Measurements from ENCODE around the gene USP36. TPM values are rescaled to one million over a fixed set of nuclear protein-coding genes. Genes with fewer than 3 reads are reported as not detected.

The USP36 gene
- total RNA-seq, 1 donor = 30.8 TPM

GRCh38 chr17:78812855-78813254, 27.8 kb downstream of the USP36 start:
- no peak overlapping the region for H3K27ac ChIP-seq (ENCODE audit: low read depth, low read length)
- H4K20me1 ChIP-seq (ENCODE audit: insufficient read depth, low read length) = peaks cover 5% of the 10 kb centered on the region
- peaks cover 6% of the 10 kb centered on the region for H3K4me1 ChIP-seq (ENCODE audit: insufficient read depth, low read length)
- H3K9me3 ChIP-seq (ENCODE audit: low read depth, low read length) = no peaks in the 10 kb centered on the region
- no peak overlapping the region for H3K4me3 ChIP-seq (ENCODE audit: insufficient read depth, low read length)
- no peak overlapping the region for H2AFZ ChIP-seq (ENCODE audit: low read length)
- H3K79me2 ChIP-seq (ENCODE audit: insufficient read depth, low read length) = peaks cover 13% of the 10 kb centered on the region
- no peak for DNase-seq (ENCODE audit: insufficient read length, low spot score, missing footprints)
- no peaks in the 10 kb centered on the region for H3K27me3 ChIP-seq (ENCODE audit: insufficient read depth, low read length)
- H3K4me2 ChIP-seq (ENCODE audit: insufficient read depth, low read length) = no peak overlapping the region
- peaks cover 86% of the 10 kb centered on the region for H3K36me3 ChIP-seq (ENCODE audit: insufficient read depth, low read length)
- no peak for TF ChIP-seq CTCF (IDR thresholded peaks at IDR 0.05; ENCODE audit: extremely low read depth, low read depth, low read length)

GRCh38 chr17:78808163-78808562, 32.5 kb downstream of the USP36 start:
- H3K36me3 ChIP-seq (ENCODE audit: insufficient read depth, low read length) = peaks cover 89% of the 10 kb centered on the region
- no peaks in the 10 kb centered on the region for H3K27me3 ChIP-seq (ENCODE audit: insufficient read depth, low read length)
- H3K4me3 ChIP-seq (ENCODE audit: insufficient read depth, low read length) = no peak overlapping the region
- no peak overlapping the region for H3K27ac ChIP-seq (ENCODE audit: low read depth, low read length)
- DNase-seq (ENCODE audit: insufficient read length, low spot score, missing footprints) = no peak
- H3K4me2 ChIP-seq (ENCODE audit: insufficient read depth, low read length) = no peak overlapping the region
- peaks cover 7% of the 10 kb centered on the region for H3K4me1 ChIP-seq (ENCODE audit: insufficient read depth, low read length)
- no peak for TF ChIP-seq CTCF (IDR thresholded peaks at IDR 0.05; ENCODE audit: extremely low read depth, low read depth, low read length)
- no peaks in the 10 kb centered on the region for H3K9me3 ChIP-seq (ENCODE audit: low read depth, low read length)
- no peak overlapping the region for H2AFZ ChIP-seq (ENCODE audit: low read length)
- peaks cover 9% of the 10 kb centered on the region for H4K20me1 ChIP-seq (ENCODE audit: insufficient read depth, low read length)
- peaks cover 29% of the 10 kb centered on the region for H3K79me2 ChIP-seq (ENCODE audit: insufficient read depth, low read length)

GRCh38 chr17:78806451-78806850, 34.2 kb downstream of the USP36 start:
- H3K4me3 ChIP-seq (ENCODE audit: insufficient read depth, low read length) = no peak overlapping the region
- H3K36me3 ChIP-seq (ENCODE audit: insufficient read depth, low read length) = peaks cover 84% of the 10 kb centered on the region
- H3K79me2 ChIP-seq (ENCODE audit: insufficient read depth, low read length) = peaks cover 40% of the 10 kb centered on the region
- H3K4me2 ChIP-seq (ENCODE audit: insufficient read depth, low read length) = no peak overlapping the region
- H3K27ac ChIP-seq (ENCODE audit: low read depth, low read length) = no peak overlapping the region
- TF ChIP-seq CTCF (IDR thresholded peaks at IDR 0.05; ENCODE audit: extremely low read depth, low read depth, low read length) = no peak
- H3K9me3 ChIP-seq (ENCODE audit: low read depth, low read length) = no peaks in the 10 kb centered on the region
- peaks cover 18% of the 10 kb centered on the region for H4K20me1 ChIP-seq (ENCODE audit: insufficient read depth, low read length)
- peaks cover 7% of the 10 kb centered on the region for H3K4me1 ChIP-seq (ENCODE audit: insufficient read depth, low read length)
- DNase-seq (ENCODE audit: insufficient read length, low spot score, missing footprints) = no peak
- H3K27me3 ChIP-seq (ENCODE audit: insufficient read depth, low read length) = no peaks in the 10 kb centered on the region
- no peak overlapping the region for H2AFZ ChIP-seq (ENCODE audit: low read length)

- peaks cover 79% of the 10 kb centered on the region for H3K36me3 ChIP-seq (ENCODE audit: insufficient read depth, low read length)
- no peak overlapping the region for H3K27ac ChIP-seq (ENCODE audit: low read depth, low read length)
- H2AFZ ChIP-seq (ENCODE audit: low read length) = no peak overlapping the region
- peaks cover 7% of the 10 kb centered on the region for H3K4me1 ChIP-seq (ENCODE audit: insufficient read depth, low read length)
- no peak overlapping the region for H3K4me3 ChIP-seq (ENCODE audit: insufficient read depth, low read length)
- no peaks in the 10 kb centered on the region for H3K9me3 ChIP-seq (ENCODE audit: low read depth, low read length)
- H3K4me2 ChIP-seq (ENCODE audit: insufficient read depth, low read length) = no peak overlapping the region
- H4K20me1 ChIP-seq (ENCODE audit: insufficient read depth, low read length) = peaks cover 22% of the 10 kb centered on the region
- H3K79me2 ChIP-seq (ENCODE audit: insufficient read depth, low read length) = peaks cover 48% of the 10 kb centered on the region
- H3K27me3 ChIP-seq (ENCODE audit: insufficient read depth, low read length) = no peaks in the 10 kb centered on the region
- no peak for DNase-seq (ENCODE audit: insufficient read length, low spot score, missing footprints)
- TF ChIP-seq CTCF (IDR thresholded peaks at IDR 0.05; ENCODE audit: extremely low read depth, low read depth, low read length) = no peak
These were observed 35.3 kb downstream of the USP36 start for GRCh38 chr17:78805301-78805700.
